Germinal center (tissue), 1 donor: ENCODE data around the gene PHF14.
"Not testable (repeated sequence)": the region's sequence is repeated elsewhere in the genome, so short reads cannot be mapped to it uniquely, and the experiment has no call there.

Experiments used
- DNase-seq: peaks from one replicate; pipeline ENCODE4 v3.0.0; 2012; ENCODE audit warnings: mixed read lengths, low spot score

The PHF14 gene, protein sequence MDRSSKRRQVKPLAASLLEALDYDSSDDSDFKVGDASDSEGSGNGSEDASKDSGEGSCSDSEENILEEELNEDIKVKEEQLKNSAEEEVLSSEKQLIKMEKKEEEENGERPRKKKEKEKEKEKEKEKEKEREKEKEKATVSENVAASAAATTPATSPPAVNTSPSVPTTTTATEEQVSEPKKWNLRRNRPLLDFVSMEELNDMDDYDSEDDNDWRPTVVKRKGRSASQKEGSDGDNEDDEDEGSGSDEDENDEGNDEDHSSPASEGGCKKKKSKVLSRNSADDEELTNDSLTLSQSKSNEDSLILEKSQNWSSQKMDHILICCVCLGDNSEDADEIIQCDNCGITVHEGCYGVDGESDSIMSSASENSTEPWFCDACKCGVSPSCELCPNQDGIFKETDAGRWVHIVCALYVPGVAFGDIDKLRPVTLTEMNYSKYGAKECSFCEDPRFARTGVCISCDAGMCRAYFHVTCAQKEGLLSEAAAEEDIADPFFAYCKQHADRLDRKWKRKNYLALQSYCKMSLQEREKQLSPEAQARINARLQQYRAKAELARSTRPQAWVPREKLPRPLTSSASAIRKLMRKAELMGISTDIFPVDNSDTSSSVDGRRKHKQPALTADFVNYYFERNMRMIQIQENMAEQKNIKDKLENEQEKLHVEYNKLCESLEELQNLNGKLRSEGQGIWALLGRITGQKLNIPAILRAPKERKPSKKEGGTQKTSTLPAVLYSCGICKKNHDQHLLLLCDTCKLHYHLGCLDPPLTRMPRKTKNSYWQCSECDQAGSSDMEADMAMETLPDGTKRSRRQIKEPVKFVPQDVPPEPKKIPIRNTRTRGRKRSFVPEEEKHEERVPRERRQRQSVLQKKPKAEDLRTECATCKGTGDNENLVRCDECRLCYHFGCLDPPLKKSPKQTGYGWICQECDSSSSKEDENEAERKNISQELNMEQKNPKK

DNA sequence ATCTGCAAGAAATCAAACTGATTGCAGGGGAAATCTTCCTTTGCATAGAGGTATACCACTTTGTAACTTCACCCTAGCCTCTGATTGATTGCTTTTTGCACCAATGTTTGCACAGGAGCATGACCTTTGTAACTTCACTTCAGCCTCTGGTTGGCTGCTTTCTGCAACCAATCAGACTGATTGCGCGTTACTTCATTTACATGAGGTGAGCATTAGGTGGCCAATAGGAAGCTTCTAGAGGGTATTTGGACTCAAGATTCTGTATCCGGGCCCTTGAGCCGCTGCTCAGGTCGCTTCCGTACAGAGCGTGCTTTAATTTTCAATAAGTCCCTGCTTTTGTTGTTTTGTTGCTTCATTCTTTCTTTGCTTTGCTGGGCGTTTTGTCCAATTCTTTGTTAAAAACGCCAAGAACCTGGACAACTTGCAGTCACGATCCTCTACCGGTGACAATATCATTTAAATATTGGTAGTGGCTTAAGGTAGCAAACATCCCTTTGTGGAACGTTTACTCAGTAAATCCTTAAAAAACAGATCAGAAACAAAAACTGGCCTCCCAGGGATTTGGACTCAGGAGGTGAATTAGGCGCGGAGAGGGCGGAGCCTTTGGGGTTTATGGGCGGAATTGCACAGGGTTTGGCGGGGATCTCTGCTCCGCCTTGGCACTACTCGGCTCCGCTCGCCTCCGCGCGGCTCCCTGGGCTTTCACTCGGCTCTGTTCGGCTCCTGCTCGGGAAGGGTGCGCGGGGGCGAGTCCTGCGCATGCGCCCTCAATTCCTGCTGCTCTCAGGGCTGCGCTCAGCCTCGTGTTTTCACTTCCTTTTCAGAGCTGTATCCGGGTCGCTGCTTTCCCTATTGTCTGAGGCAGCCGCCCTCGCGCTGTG is at the start of gene PHF14:
TSS of gene PHF14 (plus strand) at position 812 of the 881 bp plus-strand sequence. CDS start 452 bp downstream, outside the sequence.
- peak; percentile 96 for DNase-seq

DNA sequence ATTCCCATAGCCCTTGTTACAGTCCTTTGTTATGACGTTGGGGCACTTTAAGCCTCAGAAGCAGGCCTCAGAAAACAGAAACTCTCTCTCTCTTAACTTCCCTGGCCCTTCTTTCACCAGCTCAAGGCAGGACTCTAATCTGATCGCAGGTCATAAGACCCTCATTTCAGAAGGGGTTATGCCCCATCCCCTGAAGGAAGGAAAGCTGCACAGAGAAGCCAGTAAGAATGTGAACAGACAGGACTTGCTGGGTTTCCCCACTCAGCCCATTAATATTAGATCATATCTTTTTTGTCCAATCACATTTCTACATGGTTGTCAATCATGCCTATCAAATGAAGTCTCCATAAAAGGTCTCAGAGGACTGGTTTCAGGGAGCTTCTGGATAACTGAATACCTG is 49.3 kb upstream of the PHF14 start:
- no peak for DNase-seq

DNA sequence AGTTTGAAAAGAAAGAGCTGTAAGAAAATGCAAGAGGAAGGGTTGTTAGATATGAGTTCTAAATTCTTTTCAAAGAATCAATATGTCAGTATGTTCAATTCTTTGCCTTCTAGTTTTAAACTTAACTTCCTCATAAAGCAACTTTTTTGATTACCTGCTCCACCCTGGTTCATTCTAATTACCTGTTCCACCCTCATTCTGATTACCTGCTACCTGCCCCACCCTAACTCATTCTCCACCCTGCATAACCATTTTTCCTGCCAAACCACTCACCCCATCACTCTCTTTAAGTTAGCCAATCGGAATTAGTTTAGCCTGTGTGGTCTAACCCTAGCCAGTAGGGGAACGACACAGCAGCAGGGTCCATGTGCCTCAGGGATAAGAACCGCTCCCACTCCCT is 45.5 kb upstream of the PHF14 start:
- not testable (repeated sequence) for DNase-seq

DNA sequence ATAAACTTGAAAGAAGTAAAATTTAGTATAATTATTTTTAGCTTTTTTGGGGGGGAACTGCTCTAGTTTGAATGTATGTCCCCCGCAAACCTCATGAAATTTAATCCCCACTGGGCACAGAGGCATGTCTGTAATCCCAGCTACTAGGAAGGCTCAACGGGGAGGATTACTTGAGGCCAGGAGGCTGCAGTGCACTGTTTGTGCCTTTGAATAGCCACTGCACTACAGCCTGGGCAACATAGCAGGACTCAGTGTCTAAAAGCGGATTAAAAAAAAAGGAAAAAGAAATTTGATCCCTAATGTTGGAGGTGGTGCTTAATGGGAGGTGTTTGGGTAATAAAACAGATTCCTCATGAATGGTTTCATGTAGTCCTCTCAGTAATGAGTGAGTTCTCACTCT is 43.1 kb upstream of the PHF14 start:
- no peak for DNase-seq

DNA sequence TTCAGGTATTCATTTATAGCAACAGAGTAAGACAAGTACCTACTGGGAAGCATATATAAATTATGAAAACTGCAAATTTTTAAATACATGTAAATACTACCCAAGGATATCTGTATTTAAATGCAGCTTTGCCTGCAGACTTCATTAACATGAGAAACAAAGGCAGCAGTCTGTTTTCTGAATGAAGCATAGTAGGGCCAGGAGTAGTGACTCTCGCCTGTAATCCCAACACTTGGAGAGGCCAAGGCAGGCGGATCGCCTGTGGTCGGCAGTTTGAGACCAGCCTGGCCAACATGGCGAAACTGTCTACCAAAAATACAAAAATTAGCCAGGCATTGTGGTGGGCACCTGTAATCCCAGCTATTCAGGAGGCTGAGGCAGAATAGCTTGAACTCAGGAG is 42.5 kb upstream of the PHF14 start:
- no peak for DNase-seq

DNA sequence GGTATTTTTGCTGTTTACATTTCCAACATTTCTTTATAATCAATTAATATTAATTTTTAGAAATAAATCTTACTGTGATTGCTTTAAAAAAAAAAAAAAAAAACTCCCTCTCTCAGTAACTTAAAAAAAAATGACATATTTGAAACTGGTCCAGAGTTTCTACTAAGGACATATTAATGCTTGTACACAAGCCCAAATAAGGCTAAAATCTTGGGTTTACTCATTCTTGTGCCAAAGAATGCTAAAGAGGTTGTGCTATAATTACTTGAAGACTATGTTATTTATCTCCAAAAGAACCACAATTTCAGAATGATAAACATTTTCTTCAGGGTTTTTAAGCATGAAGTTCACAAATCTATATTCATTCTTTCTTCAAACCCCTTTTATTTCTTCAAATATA is 39.4 kb upstream of the PHF14 start:
- no peak for DNase-seq

DNA sequence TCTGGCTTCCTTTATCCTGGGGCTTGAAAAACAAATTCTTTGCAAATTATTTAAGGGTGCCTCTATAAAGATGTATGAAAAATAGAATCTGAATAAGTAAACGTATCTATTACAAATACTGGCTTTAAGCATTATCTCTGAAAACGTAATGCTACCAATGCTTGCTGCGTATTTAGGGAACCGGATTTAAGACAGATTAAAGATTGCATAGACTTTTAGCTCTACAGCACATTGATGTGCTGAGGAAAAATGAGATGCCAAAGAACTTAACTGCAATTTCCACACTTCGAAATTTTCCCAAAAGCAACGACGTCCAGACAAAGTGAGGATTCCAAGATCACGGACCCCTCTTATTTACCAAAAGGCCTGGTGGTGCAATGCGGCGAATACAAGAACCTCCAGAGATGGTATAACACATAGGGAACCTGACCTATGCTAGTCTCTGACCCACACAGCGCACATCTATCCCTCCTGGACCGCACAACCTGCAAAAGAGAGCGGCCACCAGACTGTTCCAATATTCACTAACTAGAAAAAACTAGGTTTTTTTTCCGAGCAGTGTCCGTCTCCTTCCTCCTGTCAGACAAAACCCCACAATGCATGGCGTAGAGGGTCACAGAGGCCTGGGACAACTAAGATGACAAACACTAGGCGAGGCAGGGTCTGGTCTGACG is 34.3 kb upstream of the PHF14 start:
- DNase-seq = peak; percentile 13

DNA sequence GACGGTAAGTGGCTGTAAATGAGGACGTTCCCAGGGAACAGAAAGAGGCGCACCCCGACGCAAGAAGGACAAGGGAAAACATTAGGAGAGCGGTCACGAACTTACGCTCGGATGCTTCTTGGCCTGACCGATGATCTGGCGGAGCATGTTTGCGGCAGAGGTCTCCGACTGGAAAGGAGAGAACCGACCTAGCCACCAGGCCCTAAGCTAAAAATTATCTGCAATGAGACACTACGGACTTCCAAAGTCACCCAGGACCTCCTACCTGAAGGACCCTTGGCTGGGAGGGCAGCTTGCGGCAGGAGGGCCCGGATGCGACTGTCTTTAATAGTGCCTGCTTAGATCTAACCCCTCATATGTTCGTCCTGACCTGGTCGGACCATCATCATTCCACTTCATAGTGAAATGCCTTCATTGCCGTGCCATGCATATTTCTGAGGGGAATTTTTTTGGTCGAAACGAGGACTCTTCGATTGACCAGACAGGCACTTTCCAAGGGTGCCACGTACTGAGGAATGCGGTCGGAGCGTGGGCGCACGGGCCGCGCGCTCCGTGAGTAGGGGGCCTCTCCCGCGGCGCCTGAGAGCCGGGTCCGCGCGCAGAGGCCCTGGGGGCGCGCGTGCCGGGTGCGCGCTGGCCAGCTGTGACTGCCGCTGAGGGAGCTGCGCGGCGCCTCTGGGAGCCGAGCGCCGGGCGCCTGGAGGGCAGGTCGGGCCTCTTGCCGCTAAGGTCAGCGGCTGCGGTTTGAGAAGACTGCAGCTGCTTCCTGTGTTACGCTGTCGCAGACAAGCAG is 33.6 kb upstream of the PHF14 start:
- peak; percentile 96 for DNase-seq

DNA sequence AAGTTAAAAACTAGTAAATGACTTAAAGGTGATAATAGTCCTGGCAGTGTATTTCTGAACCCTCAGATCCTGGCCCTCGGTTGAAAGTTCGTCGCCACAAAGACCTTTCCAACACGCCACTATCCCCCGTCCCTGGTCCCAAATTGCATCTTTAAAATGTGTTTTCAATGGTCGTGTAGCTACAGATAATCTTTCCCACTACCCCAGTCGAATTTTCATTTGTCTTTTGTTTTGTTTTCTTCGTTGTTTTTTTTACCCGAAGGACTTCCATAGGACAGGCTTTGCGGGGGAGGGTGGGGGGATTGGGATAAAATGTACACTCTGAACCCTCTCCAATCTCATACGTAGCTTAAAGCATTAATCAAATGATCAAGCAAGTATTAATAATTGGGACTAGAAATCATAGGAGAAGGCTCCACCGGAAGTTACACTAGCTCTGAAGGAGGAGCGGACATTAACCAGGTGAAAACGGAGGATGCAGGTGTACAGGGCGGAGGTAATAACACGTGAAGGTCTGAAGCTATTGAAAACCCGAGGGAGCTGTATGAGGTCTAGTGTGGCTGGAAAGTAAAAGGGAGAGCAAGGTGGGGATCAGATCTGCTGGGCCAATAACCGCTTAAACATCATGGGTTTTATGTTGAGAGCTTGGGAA is 32.8 kb upstream of the PHF14 start:
- peak; percentile 47 for DNase-seq

DNA sequence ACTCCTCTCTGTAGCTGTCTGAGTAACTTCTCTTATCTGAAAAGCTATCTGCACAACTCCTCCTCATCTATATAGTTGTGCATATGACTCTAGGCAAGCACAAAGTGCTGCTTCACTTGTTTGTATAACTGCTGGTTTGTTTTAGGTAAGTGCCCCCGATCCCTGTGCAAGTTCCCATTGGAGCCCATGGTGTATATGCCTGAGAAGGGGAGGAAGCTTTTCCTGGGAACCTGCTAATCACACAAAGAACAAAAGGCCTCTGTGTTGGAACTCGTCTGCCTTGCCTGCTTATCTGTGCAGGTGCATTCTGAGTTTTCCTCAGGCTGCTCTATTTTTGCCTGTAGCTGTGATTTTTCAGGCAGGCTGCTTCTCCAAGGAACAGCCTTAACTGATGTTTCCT is 23.2 kb upstream of the PHF14 start:
- DNase-seq = no peak

DNA sequence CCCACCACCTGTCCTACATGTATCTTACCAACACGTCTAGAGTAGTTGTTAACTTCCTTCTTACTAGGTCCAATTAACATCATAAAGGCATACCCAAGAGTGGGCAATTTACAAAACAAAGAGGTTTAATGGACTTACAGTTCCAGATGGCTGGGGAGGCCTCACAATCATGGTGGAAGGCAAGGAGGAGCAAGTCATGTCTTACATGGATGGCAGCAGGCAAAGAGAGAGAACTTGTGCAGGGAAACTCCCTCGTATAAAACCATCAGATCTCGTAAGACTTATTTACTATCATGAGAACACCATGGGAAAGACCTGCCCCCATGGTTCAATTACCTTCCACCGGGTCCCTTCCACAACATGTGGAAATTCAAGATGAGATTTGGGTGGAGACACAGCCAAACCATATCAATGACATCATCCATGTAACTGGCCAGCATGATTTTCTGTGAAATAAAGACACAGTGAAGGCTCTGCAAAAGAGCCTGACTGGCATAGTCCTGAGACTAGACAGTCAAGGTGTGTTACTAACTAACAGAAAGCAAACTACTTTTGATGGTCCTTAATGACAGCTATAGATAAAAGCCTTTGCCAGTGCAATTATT is 22.6 kb upstream of the PHF14 start:
- DNase-seq = not testable (repeated sequence)

DNA sequence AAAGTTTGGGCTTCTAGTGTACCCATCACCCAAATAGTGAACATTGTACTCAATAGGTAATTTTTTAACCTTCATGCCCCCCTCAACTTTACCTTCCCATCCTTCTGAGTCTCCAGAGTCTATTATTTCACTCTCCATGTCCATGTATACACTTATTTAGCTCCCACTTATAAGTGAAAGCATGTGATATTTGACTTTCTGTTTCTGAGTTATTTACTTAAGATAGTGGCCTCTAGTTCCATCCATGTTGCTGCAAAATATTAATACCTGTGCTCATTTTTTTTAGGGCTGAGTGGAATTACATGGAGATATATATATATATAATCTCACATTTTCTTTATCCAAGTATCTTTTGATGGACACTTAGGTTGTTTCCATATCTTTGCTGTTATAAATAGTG is 21.1 kb upstream of the PHF14 start:
- no peak for DNase-seq

DNA sequence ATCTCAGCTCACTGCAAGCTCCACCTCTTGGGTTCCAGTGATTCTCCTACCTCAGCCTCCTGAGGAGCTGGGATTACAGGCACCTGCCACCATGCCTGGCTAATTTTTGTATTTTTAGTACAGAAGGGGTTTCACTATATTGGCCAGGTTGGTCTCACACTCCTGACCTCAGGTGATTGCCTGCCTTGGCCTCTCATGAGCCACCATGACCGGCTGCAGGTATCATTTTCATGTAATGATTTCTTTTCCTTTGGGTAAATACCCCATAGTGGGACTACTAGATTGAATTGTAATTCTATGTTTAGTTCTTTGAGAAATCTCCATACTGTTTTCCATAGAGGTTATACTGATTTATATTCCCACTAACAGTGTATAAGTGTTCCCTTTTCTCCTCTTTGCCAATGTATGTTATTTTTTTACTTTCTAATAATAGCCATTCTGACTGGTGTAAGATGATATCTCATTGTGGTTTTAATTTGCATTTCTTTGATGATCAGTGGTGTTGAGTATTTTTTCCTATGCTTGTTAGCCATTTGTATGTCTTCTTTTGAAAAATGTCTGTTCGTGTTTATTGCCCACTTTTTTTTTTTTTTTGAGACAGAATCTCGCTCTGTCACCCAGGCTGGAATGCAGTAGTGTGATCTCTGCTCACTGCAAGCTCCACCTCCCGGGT is 20.5 kb upstream of the PHF14 start:
- DNase-seq = not testable (repeated sequence)

DNA sequence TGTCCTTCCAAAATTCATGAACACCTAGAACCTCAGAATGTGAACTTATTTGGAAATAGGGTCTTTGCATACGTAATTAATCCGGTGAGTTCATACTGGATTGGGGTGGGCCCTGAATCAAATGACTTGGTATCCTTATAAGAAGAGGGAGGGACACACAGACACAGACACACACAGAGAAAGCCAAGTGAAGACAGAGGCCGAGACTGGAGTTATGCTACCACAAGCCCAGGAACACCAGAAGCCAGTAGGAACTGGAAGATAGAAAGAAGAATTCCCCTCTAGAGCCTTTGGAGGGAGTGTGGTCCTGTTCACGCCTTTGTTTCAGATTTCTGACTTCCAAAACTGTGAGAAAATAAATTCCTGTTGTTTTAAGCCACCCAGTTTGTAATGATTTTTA is 17.1 kb upstream of the PHF14 start:
- no peak for DNase-seq

DNA sequence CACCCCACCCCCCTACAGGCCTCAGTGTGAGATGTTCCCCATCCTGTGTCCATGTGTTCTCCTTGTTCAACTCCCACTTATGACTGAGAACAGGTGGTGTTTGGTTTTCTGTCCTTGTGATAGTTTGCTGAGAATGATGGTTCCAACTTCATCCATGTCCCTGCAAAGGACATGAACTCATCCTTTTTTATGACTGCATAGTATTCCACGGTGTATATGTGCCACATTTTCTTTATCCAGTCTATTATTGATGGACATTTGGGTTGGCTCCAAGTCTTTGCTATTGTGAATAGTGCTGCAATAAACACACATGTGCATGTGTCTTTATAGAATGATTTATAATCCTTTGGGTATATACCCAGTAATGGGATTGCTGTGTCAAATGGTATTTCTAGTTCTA is 13.4 kb upstream of the PHF14 start:
- DNase-seq = not testable (repeated sequence)

DNA sequence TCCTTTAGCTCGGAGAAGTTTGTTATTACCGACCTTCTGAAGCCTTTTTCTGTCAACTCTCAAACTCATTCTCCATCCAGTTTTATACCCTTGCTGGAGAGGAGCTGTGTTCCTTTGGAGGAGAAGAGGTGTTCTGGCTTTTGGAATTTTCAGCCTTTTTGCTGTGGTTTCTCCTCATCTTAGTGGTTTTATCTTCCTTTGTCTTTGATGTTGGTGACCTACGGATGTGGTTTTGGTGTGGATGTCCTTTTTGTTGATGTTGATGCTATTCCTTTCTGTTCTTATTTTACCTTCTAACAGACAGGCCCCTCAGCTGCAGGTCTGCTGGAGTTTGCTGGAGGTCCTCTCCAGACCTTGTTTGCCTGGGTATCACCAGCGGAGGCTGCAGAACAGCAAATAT is 8.7 kb upstream of the PHF14 start:
- DNase-seq = not testable (repeated sequence)

DNA sequence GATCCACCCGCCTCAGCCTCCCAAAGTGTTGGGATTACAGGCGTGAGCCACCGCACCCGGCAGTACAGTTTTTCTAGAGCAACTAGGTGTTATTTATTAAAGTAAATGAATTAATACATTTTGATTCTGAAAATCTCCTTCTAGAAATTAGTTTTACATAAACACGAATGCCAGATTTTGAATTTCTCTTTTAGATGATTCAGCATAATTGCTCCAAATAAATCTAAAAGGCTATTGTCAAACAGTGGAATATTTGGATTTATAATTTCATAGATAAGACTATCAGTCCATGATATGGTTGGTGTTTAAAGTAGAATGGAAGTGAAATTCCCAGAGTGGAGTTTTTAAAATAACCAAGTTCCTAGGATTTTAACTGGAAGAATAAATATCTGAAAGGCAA is 1.5 kb upstream of the PHF14 start:
- DNase-seq = no peak

DNA sequence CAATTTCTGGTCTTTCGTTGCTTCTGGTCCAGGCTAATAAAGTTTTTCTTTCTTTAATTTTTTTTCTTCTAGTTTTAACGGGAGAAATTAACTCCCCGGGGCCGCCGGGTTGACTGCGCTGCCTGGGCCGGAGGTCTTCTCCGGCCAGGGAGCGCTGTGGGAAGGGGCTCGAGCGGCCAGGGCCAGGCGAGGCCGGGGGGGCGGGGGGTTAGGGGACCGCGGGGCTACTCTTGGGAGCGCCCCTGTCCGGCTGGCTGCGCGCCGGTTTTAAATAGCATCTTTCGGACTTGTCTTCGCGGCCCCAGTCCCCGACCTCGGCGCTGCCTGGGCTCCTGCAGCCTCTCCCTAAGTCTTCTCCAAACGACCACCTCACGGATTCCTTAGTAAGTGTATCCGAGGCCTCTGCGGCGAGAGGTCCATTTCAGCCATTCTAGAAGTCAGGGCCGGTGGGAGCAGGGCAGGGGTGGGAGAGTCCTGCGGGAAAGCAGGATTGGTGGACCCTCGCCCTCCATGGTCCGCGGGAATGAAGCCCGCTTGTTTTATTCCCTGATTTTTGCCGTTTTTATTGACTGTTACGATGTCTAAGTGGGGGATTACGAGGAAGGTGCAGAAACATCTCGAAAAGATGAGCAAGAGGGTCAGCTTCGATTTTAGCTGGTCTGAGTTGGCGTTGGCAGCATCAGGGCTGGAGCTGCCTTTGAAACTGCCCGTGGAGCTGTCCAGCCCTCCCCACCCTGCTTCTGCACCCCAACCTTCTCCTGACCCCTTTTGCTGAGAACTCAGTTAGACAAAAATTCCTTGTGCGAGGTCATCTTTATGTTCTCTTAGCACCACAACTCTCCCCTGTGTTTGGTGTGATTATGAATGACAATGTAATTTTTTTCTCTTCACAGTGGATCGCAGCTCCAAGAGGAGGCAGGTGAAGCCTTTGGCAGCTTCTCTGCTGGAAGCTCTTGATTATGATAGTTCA is 555 bp downstream of the PHF14 start:
- DNase-seq = peak; percentile 28
